IMR-90 (cell line): ENCODE data around the gene NLGN3. TPM values are rescaled to one million over a fixed set of nuclear protein-coding genes. Genes with fewer than 3 reads are reported as not detected.

Experiments
- ATAC-seq: fragments of 200-7000 bp; cut with Tn5 transposase; 2 replicates; pipeline ENCODE4 v1.9.1; 2020; ENCODE audit warnings: low read depth, mild to moderate bottlenecking, moderate library complexity
- BruUV-seq: library from RNA; stranded (reverse); fragments of 400-500 nt; replicated peaks from 2 replicates; lab custom pipeline; 2021; lab: Mats Ljungman, UMichigan
- CTCF ChIA-PET: fragments of 300-600 bp; formaldehyde crosslinking; extraction: SDS; loops from one replicate; lab custom pipeline; 2021; ENCODE audit warnings: antibody characterized with exemption; lab: Yijun Ruan, JAX
- POLR2A ChIA-PET: fragments of 300-600 bp; sonication (Branson Sonifier 250); formaldehyde crosslinking; loops from one replicate; lab custom pipeline; 2022; ENCODE audit warnings: antibody characterized with exemption; ENCODE audit not compliant: unreplicated experiment; lab: Charles Lee
- DNase-seq: peaks from one replicate; pipeline ENCODE4 v3.0.0; 2013
- H2AFZ ChIP-seq: replicated peaks from 2 replicates; pipeline ENCODE3; 2013; ENCODE audit warnings: low read length, mild to moderate bottlenecking; ENCODE audit not compliant: poor library complexity
- H2AK5ac ChIP-seq: 2 replicates; pipeline ENCODE4 v1.6.1; 2013; ENCODE audit warnings: low read depth, low read length, inconsistent platforms
- H2AK9ac ChIP-seq: replicated peaks from 2 replicates; pipeline ENCODE3; 2013; ENCODE audit warnings: mild to moderate bottlenecking, low read depth, low read length, moderate library complexity; ENCODE audit not compliant: poor library complexity
- H2BK120ac ChIP-seq: 2 replicates; pipeline ENCODE4 v1.6.1; 2013; ENCODE audit warnings: low read depth, low read length, inconsistent platforms
- H2BK15ac ChIP-seq: 3 replicates; pipeline ENCODE4 v1.6.1; 2013; ENCODE audit warnings: low read depth, low read length, inconsistent platforms
- H2BK20ac ChIP-seq: 2 replicates; pipeline ENCODE4 v1.6.1; 2013; ENCODE audit warnings: low read depth, mild to moderate bottlenecking, inconsistent platforms, low read length, moderate library complexity
- H2BK5ac ChIP-seq: 2 replicates; pipeline ENCODE4 v1.6.1; 2013; ENCODE audit warnings: mild to moderate bottlenecking, low read depth, low read length, inconsistent platforms; ENCODE audit not compliant: poor library complexity, severe bottlenecking
- H3K14ac ChIP-seq: replicated peaks from 2 replicates; pipeline ENCODE4 v1.6.1; 2013; ENCODE audit warnings: low read depth, low read length, inconsistent platforms
- H3K18ac ChIP-seq: 2 replicates; pipeline ENCODE4 v1.6.1; 2013; ENCODE audit warnings: low read depth, low read length, control low read depth
- H3K23ac ChIP-seq: 2 replicates; pipeline ENCODE4 v1.6.1; 2013; ENCODE audit warnings: low read depth, low read length, inconsistent platforms
- H3K27ac ChIP-seq: 2 replicates; pipeline ENCODE4 v1.5.1; 2013; ENCODE audit warnings: mild to moderate bottlenecking, control low read depth, low read length; ENCODE audit not compliant: insufficient read depth
- H3K27me3 ChIP-seq: 2 replicates; pipeline ENCODE4 v1.6.1; 2013; ENCODE audit warnings: low read length; ENCODE audit not compliant: control insufficient read depth, insufficient read depth
- H3K36me3 ChIP-seq: 2 replicates; pipeline ENCODE4 v1.6.1; 2013; ENCODE audit warnings: low read length, mixed read lengths; ENCODE audit not compliant: control insufficient read depth, insufficient read depth
- H3K4ac ChIP-seq: 2 replicates; pipeline ENCODE4 v1.6.1; 2013; ENCODE audit warnings: low read depth, low read length, inconsistent platforms
- H3K4me1 ChIP-seq: 2 replicates; pipeline ENCODE4 v1.6.1; 2013; ENCODE audit warnings: low read length, mixed read lengths; ENCODE audit not compliant: control insufficient read depth, insufficient read depth
- H3K4me2 ChIP-seq: 2 replicates; pipeline ENCODE4 v1.6.1; 2013; ENCODE audit warnings: low read depth, mild to moderate bottlenecking, control low read depth, low read length, moderate library complexity
- H3K4me3 ChIP-seq: 2 replicates; pipeline ENCODE4 v1.5.1; 2013; ENCODE audit warnings: low read depth, mild to moderate bottlenecking, control low read depth, low read length, moderate library complexity; ENCODE audit not compliant: insufficient read depth
- H3K56ac ChIP-seq: 2 replicates; pipeline ENCODE4 v1.6.1; 2013; ENCODE audit warnings: low read length, inconsistent platforms; ENCODE audit not compliant: insufficient read depth; ENCODE audit errors: extremely low read depth
- H3K79me1 ChIP-seq, 2 experiments: 2 replicates each; pipeline ENCODE4 v1.6.1; 2013; ENCODE audit warnings: low read length in 2 of 2, inconsistent platforms in 1 of 2, low read depth in 1 of 2
- H3K9ac ChIP-seq: 2 replicates; pipeline ENCODE4 v1.6.1; 2013; ENCODE audit warnings: low read depth, low read length, control low read depth
- H3K9me1 ChIP-seq: 2 replicates; pipeline ENCODE4 v1.6.1; 2013; ENCODE audit warnings: low read length, inconsistent platforms; ENCODE audit not compliant: insufficient read depth
- H3K9me3 ChIP-seq: 2 replicates; pipeline ENCODE4 v1.6.1; 2013; ENCODE audit warnings: low read length; ENCODE audit not compliant: control insufficient read depth, insufficient read depth
- H4K20me1 ChIP-seq: 2 replicates; pipeline ENCODE4 v1.6.1; 2013; ENCODE audit warnings: low read length, inconsistent platforms; ENCODE audit not compliant: insufficient read depth
- H4K5ac ChIP-seq: 2 replicates; pipeline ENCODE4 v1.6.1; 2013; ENCODE audit warnings: mild to moderate bottlenecking, low read depth, low read length, control low read depth
- H4K8ac ChIP-seq, 2 experiments: 2 replicates each; pipeline ENCODE4 v1.6.1; 2013; ENCODE audit warnings: low read depth in 2 of 2, low read length in 2 of 2, control low read depth in 1 of 2, inconsistent platforms in 1 of 2
- H4K91ac ChIP-seq: 2 replicates; pipeline ENCODE4 v1.6.1; 2013; ENCODE audit warnings: low read depth, low read length, inconsistent platforms; ENCODE audit not compliant: insufficient read depth
- BHLHE40 ChIP-seq: fragments of 150-350 bp; IDR thresholded peaks from 2 replicates; pipeline ENCODE4 v1.6.1; 2016; ENCODE audit warnings: mild to moderate bottlenecking, low read depth, low read length
- CEBPB ChIP-seq: IDR thresholded peaks from 2 replicates; pipeline ENCODE4 v1.6.1; 2012; ENCODE audit warnings: low read depth, low read length, improper control_type of control experiment
- CHD1 ChIP-seq: IDR thresholded peaks from 2 replicates; pipeline ENCODE4 v1.6.1; 2012; ENCODE audit warnings: low read depth, low read length, improper control_type of control experiment
- CTCF ChIP-seq: conservative IDR thresholded peaks from 2 replicates; pipeline ENCODE4 v1.5.1; 2012; ENCODE audit warnings: mild to moderate bottlenecking, low read depth, low read length, improper control_type of control experiment
- MAZ ChIP-seq: IDR thresholded peaks from 2 replicates; pipeline ENCODE4 v1.6.1; 2012; ENCODE audit warnings: low read depth, mild to moderate bottlenecking, low read length, improper control_type of control experiment, moderate library complexity, borderline replicate concordance
- MXI1 ChIP-seq: IDR thresholded peaks from 2 replicates; pipeline ENCODE4 v1.6.1; 2012; ENCODE audit warnings: low read depth, mild to moderate bottlenecking, low read length, moderate library complexity, borderline replicate concordance
- NFE2L2 ChIP-seq: fragments of 150-350 bp; IDR thresholded peaks from 2 replicates; pipeline ENCODE4 v1.6.1; 2016; ENCODE audit warnings: low read depth, mild to moderate bottlenecking, low read length
- POLR2A ChIP-seq: IDR thresholded peaks from 2 replicates; pipeline ENCODE4 v1.6.1; 2012; ENCODE audit warnings: mild to moderate bottlenecking, low read depth, low read length
- RAD21 ChIP-seq: IDR thresholded peaks from 2 replicates; pipeline ENCODE4 v1.6.1; 2012; ENCODE audit warnings: low read length, improper control_type of control experiment
- RCOR1 ChIP-seq: IDR thresholded peaks from 2 replicates; pipeline ENCODE4 v1.6.1; 2012; ENCODE audit warnings: mild to moderate bottlenecking, low read length, improper control_type of control experiment; ENCODE audit not compliant: insufficient replicate concordance
- SMC3 ChIP-seq: fragments of 150-350 bp; IDR thresholded peaks from 2 replicates; pipeline ENCODE4 v1.6.1; 2016; ENCODE audit warnings: low read depth, mild to moderate bottlenecking, antibody characterized with exemption, low read length, moderate library complexity
- dilution Hi-C: fragments of 300-500 bp; cut with HindIII; formaldehyde crosslinking; loops from one replicate; pipeline ENCODE4 v1.14.3; 2018; ENCODE audit warnings: low sequenced_read_pairs; ENCODE audit not compliant: unreplicated experiment
- in situ Hi-C: fragments of 300-500 bp; cut with MboI; formaldehyde crosslinking; loops from 3 replicates; pipeline ENCODE4 v1.14.3; 2019; ENCODE audit warnings: low sequenced_read_pairs, inconsistent platforms, mixed read lengths
- intact Hi-C: fragments of 100-400 bp; cut with micrococcal nuclease; formaldehyde crosslinking; loops from 2 replicates; pipeline ENCODE4 v1.10.0; 2022
- polyA plus RNA-seq, 3 experiments: library from polyadenylated mRNA; depleted of rRNA; stranded (reverse); fragments of >200 nt; gene quantifications; 2 replicates each; pipeline ENCODE4 v1.2.3, GENCODE V29; 2012; ENCODE audit warnings: low replicate concordance in 1 of 3
- total RNA-seq: library from RNA; depleted of rRNA; stranded (reverse); fragments of >200 nt; gene quantifications from 2 replicates; pipeline ENCODE4 v1.2.3, GENCODE V29; 2012
- TF ChIP-seq, protein P1 (sequence below): fragments of 150-350 bp; IDR thresholded peaks from 2 replicates; pipeline ENCODE4 v1.6.1; 2016; ENCODE audit warnings: low read depth, mild to moderate bottlenecking, low read length, moderate library complexity, borderline replicate concordance

The NLGN3 gene
- total and polyA plus RNA-seq, 2 of the 4 experiments (the other 2 are of a cell fraction) = 0.18 to 0.39 TPM

- intact Hi-C loops (no loop called here), dilution Hi-C loops (no loop called here), in situ Hi-C loops (no loop called here)
- Histone ChIP-seq H3K18ac (no peak overlapping the region), H4K91ac (no peak overlapping the region), H2BK120ac (no peak overlapping the region), H2BK20ac (no peak overlapping the region), H2BK15ac (no peak overlapping the region), H4K8ac (no peak overlapping the region), H3K27ac (no peak overlapping the region), H3K56ac (no peak overlapping the region), H3K79me1 (no peaks in the 10 kb centered on the region), H4K5ac (no peak overlapping the region), H2BK5ac (no peak overlapping the region), H3K4me1 (no peaks in the 10 kb centered on the region), H2AK9ac (no peak overlapping the region), H3K4me2 (no peak overlapping the region), H4K20me1 (no peaks in the 10 kb centered on the region), H3K23ac (no peak overlapping the region), H3K9me1 (no peaks in the 10 kb centered on the region), H3K9ac (no peak overlapping the region), H2AK5ac (no peak overlapping the region), H3K4me3 (no peak overlapping the region), H3K36me3 (no peaks in the 10 kb centered on the region), H3K4ac (no peak overlapping the region), H3K27me3 (no peaks in the 10 kb centered on the region; the same call in none of the 2 replicates), H2AFZ (no peak overlapping the region), H3K9me3 (no peaks in the 10 kb centered on the region), H3K14ac (no peak overlapping the region)
- ATAC-seq (no peak), DNase-seq (no peak)
- CTCF ChIA-PET = no interaction called here
- BruUV-seq = no TSS peak
- TF ChIP-seq, protein P1, sequence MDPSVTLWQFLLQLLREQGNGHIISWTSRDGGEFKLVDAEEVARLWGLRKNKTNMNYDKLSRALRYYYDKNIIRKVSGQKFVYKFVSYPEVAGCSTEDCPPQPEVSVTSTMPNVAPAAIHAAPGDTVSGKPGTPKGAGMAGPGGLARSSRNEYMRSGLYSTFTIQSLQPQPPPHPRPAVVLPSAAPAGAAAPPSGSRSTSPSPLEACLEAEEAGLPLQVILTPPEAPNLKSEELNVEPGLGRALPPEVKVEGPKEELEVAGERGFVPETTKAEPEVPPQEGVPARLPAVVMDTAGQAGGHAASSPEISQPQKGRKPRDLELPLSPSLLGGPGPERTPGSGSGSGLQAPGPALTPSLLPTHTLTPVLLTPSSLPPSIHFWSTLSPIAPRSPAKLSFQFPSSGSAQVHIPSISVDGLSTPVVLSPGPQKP = no peak
- TF ChIP-seq MXI1 = no peak
- no peak for TF ChIP-seq POLR2A
- TF ChIP-seq NFE2L2 = no peak
- no peak for TF ChIP-seq RCOR1
- no peak for TF ChIP-seq RAD21
- no peak for TF ChIP-seq MAZ
- TF ChIP-seq CEBPB = no peak
- TF ChIP-seq SMC3 = no peak
- no peak for TF ChIP-seq BHLHE40
- no peak for TF ChIP-seq CTCF
- TF ChIP-seq CHD1 = no peak
- POLR2A ChIA-PET = interaction anchor here (0.6 to 1.1 kb wide), 2 partner anchors 9 to 10 kb away, joined by 3 to 8 read pairs; no protein-coding TSS in a partner anchor
These were observed 46.6 kb downstream of the NLGN3 start for GRCh38 chrX:71191248-71191647.
